ENCODE measurements around the gene ENPP3. TPM values are rescaled to one million over a fixed set of nuclear protein-coding genes. Genes with fewer than 3 reads are reported as not detected.

The ENPP3 gene
- total and polyA plus RNA-seq, 9 of the 15 experiments (the other 6 are each of a cell fraction or from before 2014, with no cell fraction given) = 14.0 to 32.8 (median 21.6) TPM

GRCh38 chr6:131657630-131658111 lies 20.6 kb downstream of the ENPP3 start (continued):
- TF ChIP-seq ATF2 (CRISPR knock-in tag; IDR thresholded peaks at IDR 0.05) (no peak), NFRKB (IDR thresholded peaks at IDR 0.05; ENCODE audit: low read depth) (no peak), GTF2E2 (tag; IDR thresholded peaks at IDR 0.05) (0 out of 2 replicates have a peak, but pooled peaks have one; percentile 37), PKNOX1 (IDR thresholded peaks at IDR 0.05) (no peak), KHSRP (IDR thresholded peaks at IDR 0.05) (no peak), RERE (CRISPR knock-in tag; IDR thresholded peaks at IDR 0.05; ENCODE audit: borderline replicate concordance) (no peak), ZNF354B (CRISPR knock-in tag; IDR thresholded peaks at IDR 0.05) (no peak), ZNF23 (CRISPR knock-in tag; IDR thresholded peaks at IDR 0.05) (no peak), PML (IDR thresholded peaks at IDR 0.05; ENCODE audit: low read length) (peak; percentile 53; the same call in 1 of the 2 replicates), ZNF699 (CRISPR knock-in tag; IDR thresholded peaks at IDR 0.05; ENCODE audit: insufficient replicate concordance) (no peak), ARID3A (IDR thresholded peaks at IDR 0.05; ENCODE audit: borderline replicate concordance, low read depth, low read length) (peak; percentile 36; the same call in 1 of the 2 replicates), JUND (IDR thresholded peaks at IDR 0.05; ENCODE audit: borderline replicate concordance, low read depth, low read length) (peak; percentile 80; the same call in 1 of the 2 replicates), JUND (tag; IDR thresholded peaks at IDR 0.05; ENCODE audit: borderline replicate concordance, low read depth, low read length) (peak; percentile 82; the same call in 2 of the 3 replicates), STAT5B (CRISPR knock-in tag; IDR thresholded peaks at IDR 0.05) (no peak), XRCC4 (IDR thresholded peaks at IDR 0.05; ENCODE audit: extremely low read depth, insufficient read depth, insufficient read length) (no peak), ATF1 (CRISPR knock-in tag; IDR thresholded peaks at IDR 0.05) (no peak), ATF1 (tag; IDR thresholded peaks at IDR 0.05) (no peak), KLF16 (IDR thresholded peaks at IDR 0.05) (peak; percentile 65; the same call in 1 of the 2 replicates), ZNF695 (CRISPR knock-in tag; IDR thresholded peaks at IDR 0.05) (no peak), SP2 (IDR thresholded peaks at IDR 0.05; ENCODE audit: extremely low read depth, low read depth, low read length, poor library complexity, severe bottlenecking) (no peak), CREB1 (IDR thresholded peaks at IDR 0.05) (no peak), CREB1 (CRISPR knock-in tag; IDR thresholded peaks at IDR 0.05) (no peak)
